IPS-20b (cell line): ENCODE data around the gene LGI4.

Experiments
- H3K27ac ChIP-seq: one replicate; pipeline ENCODE4 v1.5.1; 2013; ENCODE audit warnings: low read length
- H3K27me3 ChIP-seq: 2 replicates; pipeline ENCODE4 v1.6.1; 2013; ENCODE audit warnings: mild to moderate bottlenecking, low read length, inconsistent platforms; ENCODE audit not compliant: insufficient read depth
- H3K36me3 ChIP-seq: 2 replicates; pipeline ENCODE4 v1.6.1; 2013; ENCODE audit warnings: low read depth, mild to moderate bottlenecking, inconsistent platforms, low read length, moderate library complexity; ENCODE audit not compliant: insufficient read depth
- H3K4me1 ChIP-seq: 2 replicates; pipeline ENCODE4 v1.6.1; 2013; ENCODE audit warnings: mild to moderate bottlenecking, control low read depth, inconsistent platforms, low read length, moderate library complexity; ENCODE audit not compliant: insufficient read depth
- H3K4me3 ChIP-seq: 2 replicates; pipeline ENCODE4 v1.5.1; 2013; ENCODE audit warnings: mild to moderate bottlenecking, low read length, inconsistent platforms
- H3K9ac ChIP-seq: 2 replicates; pipeline ENCODE4 v1.6.1; 2013; ENCODE audit warnings: low read depth, mild to moderate bottlenecking, inconsistent platforms, low read length, moderate library complexity
- H3K9me3 ChIP-seq: 2 replicates; pipeline ENCODE4 v1.6.1; 2013; ENCODE audit warnings: mild to moderate bottlenecking, low read depth, low read length, inconsistent platforms; ENCODE audit not compliant: insufficient read depth

The LGI4 gene

GRCh38 chr19:35144600-35145436, 10.0 kb upstream of the LGI4 start:
- peaks cover 44% of the 10 kb centered on the region for H3K27me3 ChIP-seq
- no peak overlapping the region for H3K27ac ChIP-seq
- no peak overlapping the region for H3K9ac ChIP-seq
- peak overlapping the region; percentile 60; the same call in 1 of the 2 replicates for H3K4me3 ChIP-seq
- no peaks in the 10 kb centered on the region for H3K9me3 ChIP-seq
- peaks cover 13% of the 10 kb centered on the region; the same call in 1 of the 2 replicates for H3K4me1 ChIP-seq
- H3K36me3 ChIP-seq = no peaks in the 10 kb centered on the region

- no peaks in the 10 kb centered on the region for H3K9me3 ChIP-seq
- no peak overlapping the region for H3K9ac ChIP-seq
- H3K27me3 ChIP-seq = peaks cover 46% of the 10 kb centered on the region
- H3K4me3 ChIP-seq = peak overlapping the region; percentile 60
- H3K27ac ChIP-seq = no peak overlapping the region
- H3K4me1 ChIP-seq = peaks cover 13% of the 10 kb centered on the region; the same call in 1 of the 2 replicates
- no peaks in the 10 kb centered on the region for H3K36me3 ChIP-seq
Observed at GRCh38 chr19:35144259-35144599, 9.4 kb upstream of the LGI4 start.

- H3K9ac ChIP-seq = no peak overlapping the region
Observed at GRCh38 chr19:35143818-35144217, 9.0 kb upstream of the LGI4 start.

GRCh38 chr19:35143231-35143715, 8.4 kb upstream of the LGI4 start, which contains the start of gene FXYD7:
TSS of gene FXYD7 (plus strand) at chr19:35143255. CDS start at chr19:35143334, 79 bp downstream.
- no peaks in the 10 kb centered on the region for H3K9me3 ChIP-seq
- peak within 1 kb of the TSS; percentile 81 for H3K4me3 ChIP-seq
- no peaks in the 10 kb centered on the region for H3K36me3 ChIP-seq
- peak within 1 kb of the TSS; percentile 53; the same call in 1 of the 2 replicates for H3K9ac ChIP-seq
- no peak within 1 kb of the TSS for H3K27ac ChIP-seq
- H3K4me1 ChIP-seq = peaks cover 13% of the 10 kb centered on the region; the same call in 1 of the 2 replicates
- peaks cover 46% of the 10 kb centered on the region for H3K27me3 ChIP-seq

More at GRCh38 chr19:35143818-35144217, 9.0 kb upstream of the LGI4 start:
- Histone ChIP-seq H3K36me3 (no peaks in the 10 kb centered on the region), H3K4me3 (peak overlapping the region; percentile 60), H3K27me3 (peaks cover 46% of the 10 kb centered on the region), H3K4me1 (peaks cover 13% of the 10 kb centered on the region; the same call in 1 of the 2 replicates), H3K27ac (no peak overlapping the region), H3K9me3 (no peaks in the 10 kb centered on the region)

GRCh38 chr19:35142606-35143230, 7.9 kb upstream of the LGI4 start:
- Histone ChIP-seq H3K27ac (no peak overlapping the region), H3K4me1 (peaks cover 13% of the 10 kb centered on the region; the same call in 1 of the 2 replicates), H3K27me3 (peaks cover 46% of the 10 kb centered on the region), H3K4me3 (peak overlapping the region; percentile 81), H3K36me3 (no peaks in the 10 kb centered on the region), H3K9me3 (no peaks in the 10 kb centered on the region), H3K9ac (peak overlapping the region; percentile 53; the same call in 1 of the 2 replicates)

GRCh38 chr19:35141837-35142605, 7.2 kb upstream of the LGI4 start:
- peak overlapping the region; percentile 53; the same call in 1 of the 2 replicates for H3K9ac ChIP-seq
- peaks cover 46% of the 10 kb centered on the region for H3K27me3 ChIP-seq
- peak overlapping the region; percentile 81 for H3K4me3 ChIP-seq
- no peaks in the 10 kb centered on the region for H3K36me3 ChIP-seq
- H3K4me1 ChIP-seq = peaks cover 13% of the 10 kb centered on the region; the same call in 1 of the 2 replicates
- H3K27ac ChIP-seq = no peak overlapping the region
- no peaks in the 10 kb centered on the region for H3K9me3 ChIP-seq

GRCh38 chr19:35140962-35141836, 6.3 kb upstream of the LGI4 start:
- no peak overlapping the region for H3K27ac ChIP-seq
- H3K27me3 ChIP-seq = peaks cover 46% of the 10 kb centered on the region
- peak overlapping the region; percentile 81 for H3K4me3 ChIP-seq
- H3K36me3 ChIP-seq = no peaks in the 10 kb centered on the region
- no peaks in the 10 kb centered on the region for H3K9me3 ChIP-seq
- peak overlapping the region; percentile 7; the same call in 1 of the 2 replicates for H3K9ac ChIP-seq
- H3K4me1 ChIP-seq = peaks cover 13% of the 10 kb centered on the region; the same call in 1 of the 2 replicates

- Histone ChIP-seq H3K27me3 (peaks cover 46% of the 10 kb centered on the region), H3K36me3 (no peaks in the 10 kb centered on the region), H3K4me3 (peak overlapping the region; percentile 6; the same call in 1 of the 2 replicates), H3K4me1 (peaks cover 13% of the 10 kb centered on the region; the same call in 1 of the 2 replicates), H3K27ac (no peak overlapping the region), H3K9ac (no peak overlapping the region), H3K9me3 (no peaks in the 10 kb centered on the region)
Observed at GRCh38 chr19:35140207-35140961, 5.5 kb upstream of the LGI4 start.

- Histone ChIP-seq H3K27ac (no peak within 1 kb of the TSS), H3K36me3 (no peaks in the 10 kb centered on the region), H3K4me3 (no peak within 1 kb of the TSS), H3K27me3 (peaks cover 29% of the 10 kb centered on the region), H3K4me1 (no peaks in the 10 kb centered on the region; the same call in 1 of the 2 replicates), H3K9me3 (no peaks in the 10 kb centered on the region), H3K9ac (no peak within 1 kb of the TSS)
Observed at GRCh38 chr19:35138305-35138892, 3.5 kb upstream of the LGI4 start, which contains the start of gene FXYD1. TSS of gene FXYD1 (plus strand) at chr19:35138824. CDS start at chr19:35140080, 1,256 bp downstream.
